ENCODE data around the gene NEK6.

NEK6 gene

GRCh38 chr9:124331580-124331979 is 73.8 kb downstream of the NEK6 start:
- DNase-seq (ENCODE audit: low spot score): no peak
- no peak overlapping the region for H3K4me3 ChIP-seq
- no peak overlapping the region for H3K27ac ChIP-seq
- TF ChIP-seq CTCF (IDR thresholded peaks at IDR 0.05): no peak

- no peak overlapping the region for H3K27ac ChIP-seq
- no peak overlapping the region for H3K4me3 ChIP-seq
- DNase-seq (ENCODE audit: low spot score): no peak
- no peak for TF ChIP-seq CTCF (IDR thresholded peaks at IDR 0.05)
Measured at GRCh38 chr9:124332361-124333202, 74.8 kb downstream of the NEK6 start.

- Histone ChIP-seq H3K27ac (no peak overlapping the region), H3K4me3 (no peak overlapping the region)
- no peak for DNase-seq (ENCODE audit: low spot score)
- no peak for TF ChIP-seq CTCF (IDR thresholded peaks at IDR 0.05)
Measured at GRCh38 chr9:124333203-124333579, 75.4 kb downstream of the NEK6 start.

- Histone ChIP-seq H3K27ac (no peak overlapping the region), H3K4me3 (no peak overlapping the region)
- no peak for DNase-seq (ENCODE audit: low spot score)
- no peak for TF ChIP-seq CTCF (IDR thresholded peaks at IDR 0.05)
Measured at GRCh38 chr9:124334568-124335319, 77.0 kb downstream of the NEK6 start.

GRCh38 chr9:124335320-124335707 is 77.6 kb downstream of the NEK6 start:
- no peak for TF ChIP-seq CTCF (IDR thresholded peaks at IDR 0.05)
- H3K27ac ChIP-seq: no peak overlapping the region
- no peak for DNase-seq (ENCODE audit: low spot score)
- no peak overlapping the region for H3K4me3 ChIP-seq

- no peak for DNase-seq (ENCODE audit: low spot score)
- TF ChIP-seq CTCF (IDR thresholded peaks at IDR 0.05): no peak
Measured at GRCh38 chr9:124337562-124337961, 79.8 kb downstream of the NEK6 start.

More at GRCh38 chr9:124337562-124337961, 79.8 kb downstream of the NEK6 start:
- Histone ChIP-seq H3K27ac (no peak overlapping the region), H3K4me3 (no peak overlapping the region)

Data from coronary artery (tissue), 2 donors.